Measurements from ENCODE around the gene C6orf132.

Gene C6orf132

GRCh38 chr6:42136508-42137193 is 5.8 kb downstream of the C6orf132 start:
- peak; percentile 6 for DNase-seq (ENCODE audit: low read depth)

GRCh38 chr6:42135722-42136121 is 6.7 kb downstream of the C6orf132 start:
- DNase-seq (ENCODE audit: low read depth), result no peak

GRCh38 chr6:42135161-42135560 is 7.3 kb downstream of the C6orf132 start:
- DNase-seq (ENCODE audit: low read depth), result no peak

GRCh38 chr6:42133926-42134325 is 8.5 kb downstream of the C6orf132 start:
- no peak for DNase-seq (ENCODE audit: low read depth)

- no peak for DNase-seq (ENCODE audit: low read depth)
Observed at GRCh38 chr6:42131531-42131930, 10.9 kb downstream of the C6orf132 start.

- no peak for DNase-seq (ENCODE audit: low read depth)
Observed at GRCh38 chr6:42129360-42129676, 13.1 kb downstream of the C6orf132 start.

GRCh38 chr6:42128460-42129359 is 13.7 kb downstream of the C6orf132 start:
- DNase-seq (ENCODE audit: low read depth), result no peak

GRCh38 chr6:42125663-42126062 is 16.8 kb downstream of the C6orf132 start:
- no peak for DNase-seq (ENCODE audit: low read depth)

- no peak for DNase-seq (ENCODE audit: low read depth)
Observed at GRCh38 chr6:42125231-42125630, 17.2 kb downstream of the C6orf132 start.

- no peak for DNase-seq (ENCODE audit: low read depth)
Observed at GRCh38 chr6:42124223-42124836, 18.1 kb downstream of the C6orf132 start.

- DNase-seq (ENCODE audit: low read depth), result no peak
Observed at GRCh38 chr6:42123379-42124103, 18.9 kb downstream of the C6orf132 start.

GRCh38 chr6:42120895-42121865 is 21.2 kb downstream of the C6orf132 start:
- DNase-seq (ENCODE audit: low read depth), result no peak

- no peak for DNase-seq (ENCODE audit: low read depth)
Observed at GRCh38 chr6:42118162-42119001, 24.0 kb downstream of the C6orf132 start.

- DNase-seq (ENCODE audit: low read depth), result no peak
Observed at GRCh38 chr6:42117843-42118161, 24.6 kb downstream of the C6orf132 start.

- DNase-seq (ENCODE audit: low read depth), result no peak
Observed at GRCh38 chr6:42113936-42114636, 28.3 kb downstream of the C6orf132 start.

GRCh38 chr6:42112351-42112750 is 30.1 kb downstream of the C6orf132 start:
- no peak for DNase-seq (ENCODE audit: low read depth)

- no peak for DNase-seq (ENCODE audit: low read depth)
Observed at GRCh38 chr6:42110683-42111082, 31.7 kb downstream of the C6orf132 start.

GRCh38 chr6:42108071-42108470 is 34.3 kb downstream of the C6orf132 start:
- no peak for DNase-seq (ENCODE audit: low read depth)

- DNase-seq (ENCODE audit: low read depth), result no peak
Observed at GRCh38 chr6:42106112-42107023, 36.1 kb downstream of the C6orf132 start.
